Prostate gland (tissue), 2 donors: ENCODE measurements around the gene BMP7. TPM values are rescaled to one million over a fixed set of nuclear protein-coding genes. Genes with fewer than 3 reads are reported as not detected.

Experiments
- DNase-seq: peaks from one replicate; pipeline ENCODE4 v3.0.0-alpha.2; 2019; ENCODE audit warnings: low spot score
- H3K27ac ChIP-seq, 2 donors: fragments of 200-600 bp; sonication (generic); 2 replicates each; pipeline ENCODE4 v1.5.1; 2017 to 2019
- H3K27me3 ChIP-seq: fragments of 200-600 bp; sonication (generic); replicated peaks from 2 replicates; pipeline ENCODE4 v1.5.1; 2019; ENCODE audit not compliant: insufficient read depth
- H3K36me3 ChIP-seq, 2 donors: fragments of 200-600 bp; sonication (generic); 1 replicate in 1 of 2; 2 replicates in 1 of 2; pipeline versions ENCODE4 v1.5.1 to v1.8.1; 2017 to 2019
- H3K4me1 ChIP-seq: fragments of 200-600 bp; sonication (generic); replicated peaks from 2 replicates; pipeline ENCODE4 v1.5.1; 2019
- H3K4me3 ChIP-seq, 2 donors: fragments of 200-600 bp; sonication (generic); 2 replicates each; pipeline ENCODE4 v1.5.1; 2017 to 2019
- H3K9me3 ChIP-seq: fragments of 200-600 bp; sonication (generic); 2 replicates; pipeline ENCODE4 v1.5.1; 2017
- POLR2A ChIP-seq: fragments of 450-650 bp; IDR thresholded peaks from one replicate; pipeline ENCODE4 v1.6.1; 2016; ENCODE audit warnings: antibody characterized with exemption, mild to moderate bottlenecking
- POLR2AphosphoS5 ChIP-seq: sonication (generic); formaldehyde crosslinking; IDR thresholded peaks from one replicate; pipeline ENCODE4 v1.6.1; 2017; ENCODE audit warnings: antibody characterized with exemption
- WGBS: methylation state at CpG from one replicate; pipeline ENCODE4 v1.1.5; 2018; 5-methylcytosine and 5-hydroxymethylcytosine counted together
- intact Hi-C: fragments of 100-400 bp; cut with DNase I; formaldehyde crosslinking; loops from one replicate; pipeline ENCODE4 v1.14.2; 2022
- total RNA-seq, 2 donors: library from RNA; depleted of rRNA; stranded (reverse); fragments of >200 nt; gene quantifications; one replicate each; pipeline ENCODE4 v1.1.0, GENCODE V29; 2016
- TF ChIP-seq, protein P1 (sequence below), 4 experiments: fragments of 200-600 bp in 2 of 4; fragments of 450-650 bp in 2 of 4; sonication (generic) in 2 of 4; IDR thresholded peaks; 1 replicate in 3 of 4; 2 replicates in 1 of 4; pipeline ENCODE4 v1.5.1; 2016 to 2019; ENCODE audit warnings: antibody characterized with exemption in 4 of 4, mild to moderate bottlenecking in 2 of 4, moderate library complexity in 2 of 4

Gene BMP7
- total RNA-seq, 2 donors from 2014 or later, result 10.5 to 16.8 TPM

DNA sequence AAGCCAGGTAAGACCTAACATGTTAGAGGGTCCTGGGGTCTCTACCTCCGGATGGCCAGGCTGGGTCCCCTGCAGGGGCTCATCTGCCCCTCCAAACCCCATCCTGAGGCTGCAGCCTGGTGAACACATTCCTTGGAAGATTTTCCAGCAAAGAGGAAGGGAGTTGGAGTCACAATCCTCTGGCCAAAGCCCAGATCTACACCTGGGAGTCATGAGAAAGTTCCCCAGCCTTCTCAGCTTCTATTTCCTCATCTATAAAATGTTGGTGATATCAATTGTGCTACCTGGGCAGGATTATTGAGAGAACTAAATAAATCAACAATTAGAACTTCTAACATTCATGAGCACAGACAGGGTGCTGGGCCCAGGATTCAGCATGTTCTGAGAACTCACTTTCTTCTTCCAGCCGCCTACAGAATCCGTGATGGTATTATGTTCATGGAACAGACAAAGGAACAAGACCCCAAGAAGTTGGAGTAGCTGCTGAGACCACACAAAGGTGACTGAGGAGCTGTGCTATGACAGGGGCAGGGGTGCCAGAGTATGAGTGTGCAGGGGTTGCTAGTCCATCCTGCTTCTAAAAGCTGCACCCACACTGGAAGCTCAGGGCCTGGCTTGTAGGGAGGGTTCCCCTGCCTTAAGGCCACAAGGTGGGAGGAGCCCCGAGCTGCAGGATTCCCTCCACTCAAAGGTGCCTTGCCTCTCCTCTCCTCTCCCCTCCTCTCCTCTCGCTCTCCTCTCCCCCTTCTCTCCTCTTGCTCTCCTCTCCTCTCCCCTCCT is 68.9 kb downstream of the BMP7 start:
- intact Hi-C loops, result no loop called here
- H3K27me3 ChIP-seq, result no peaks in the 10 kb centered on the region
- WGBS, result 79% methylated on average over 5 of the region's 5 CpGs
- H3K27ac ChIP-seq, result no peak overlapping the region
- no peak overlapping the region for H3K4me3 ChIP-seq
- TF ChIP-seq POLR2AphosphoS5, result no peak
- no peaks in the 10 kb centered on the region for H3K9me3 ChIP-seq
- no peaks in the 10 kb centered on the region for H3K4me1 ChIP-seq
- H3K36me3 ChIP-seq, result no peaks in the 10 kb centered on the region
- DNase-seq, result no peak

DNA sequence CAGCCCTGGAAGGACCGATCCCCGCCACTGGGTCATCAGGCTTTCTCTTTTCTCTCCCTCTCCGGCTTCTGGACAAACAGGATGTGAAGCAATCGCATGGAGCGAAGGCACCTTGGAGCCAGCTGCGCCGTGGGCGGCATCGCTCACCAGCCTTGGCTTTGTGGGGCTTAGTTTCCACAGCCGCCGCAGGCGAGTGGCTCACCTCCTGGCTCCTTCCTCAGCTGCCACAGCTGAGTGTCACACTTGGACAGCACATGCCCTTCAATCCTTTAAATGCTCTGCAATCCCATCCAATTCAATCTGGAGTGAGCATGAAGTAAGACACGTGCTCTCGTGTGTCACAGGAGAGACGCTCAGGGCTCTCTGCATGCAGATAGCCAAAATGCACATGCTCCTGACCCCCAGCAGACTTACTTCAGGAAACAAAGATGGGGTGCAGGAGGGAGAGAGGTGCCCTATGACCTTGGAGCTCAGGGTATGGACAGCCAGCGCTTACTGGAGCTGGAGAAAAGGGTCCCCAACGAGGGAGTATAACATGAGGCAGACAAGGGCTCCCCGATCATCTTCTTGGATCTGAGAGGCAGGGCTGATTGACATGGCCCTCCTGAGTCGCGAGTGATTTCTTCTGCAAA is 70.9 kb downstream of the BMP7 start:
- no peaks in the 10 kb centered on the region for H3K36me3 ChIP-seq
- no peak overlapping the region for H3K4me3 ChIP-seq
- intact Hi-C loops, result no loop called here
- no peak for DNase-seq
- WGBS, result 82% methylated on average over 20 of the region's 20 CpGs
- no peaks in the 10 kb centered on the region for H3K27me3 ChIP-seq
- TF ChIP-seq, protein P1, sequence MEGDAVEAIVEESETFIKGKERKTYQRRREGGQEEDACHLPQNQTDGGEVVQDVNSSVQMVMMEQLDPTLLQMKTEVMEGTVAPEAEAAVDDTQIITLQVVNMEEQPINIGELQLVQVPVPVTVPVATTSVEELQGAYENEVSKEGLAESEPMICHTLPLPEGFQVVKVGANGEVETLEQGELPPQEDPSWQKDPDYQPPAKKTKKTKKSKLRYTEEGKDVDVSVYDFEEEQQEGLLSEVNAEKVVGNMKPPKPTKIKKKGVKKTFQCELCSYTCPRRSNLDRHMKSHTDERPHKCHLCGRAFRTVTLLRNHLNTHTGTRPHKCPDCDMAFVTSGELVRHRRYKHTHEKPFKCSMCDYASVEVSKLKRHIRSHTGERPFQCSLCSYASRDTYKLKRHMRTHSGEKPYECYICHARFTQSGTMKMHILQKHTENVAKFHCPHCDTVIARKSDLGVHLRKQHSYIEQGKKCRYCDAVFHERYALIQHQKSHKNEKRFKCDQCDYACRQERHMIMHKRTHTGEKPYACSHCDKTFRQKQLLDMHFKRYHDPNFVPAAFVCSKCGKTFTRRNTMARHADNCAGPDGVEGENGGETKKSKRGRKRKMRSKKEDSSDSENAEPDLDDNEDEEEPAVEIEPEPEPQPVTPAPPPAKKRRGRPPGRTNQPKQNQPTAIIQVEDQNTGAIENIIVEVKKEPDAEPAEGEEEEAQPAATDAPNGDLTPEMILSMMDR (IDR thresholded peaks at IDR 0.05), result no peak
- TF ChIP-seq POLR2AphosphoS5, result no peak
- TF ChIP-seq POLR2A, result no peak
- no peaks in the 10 kb centered on the region for H3K9me3 ChIP-seq
- no peaks in the 10 kb centered on the region for H3K4me1 ChIP-seq
- H3K27ac ChIP-seq, result no peak overlapping the region

DNA sequence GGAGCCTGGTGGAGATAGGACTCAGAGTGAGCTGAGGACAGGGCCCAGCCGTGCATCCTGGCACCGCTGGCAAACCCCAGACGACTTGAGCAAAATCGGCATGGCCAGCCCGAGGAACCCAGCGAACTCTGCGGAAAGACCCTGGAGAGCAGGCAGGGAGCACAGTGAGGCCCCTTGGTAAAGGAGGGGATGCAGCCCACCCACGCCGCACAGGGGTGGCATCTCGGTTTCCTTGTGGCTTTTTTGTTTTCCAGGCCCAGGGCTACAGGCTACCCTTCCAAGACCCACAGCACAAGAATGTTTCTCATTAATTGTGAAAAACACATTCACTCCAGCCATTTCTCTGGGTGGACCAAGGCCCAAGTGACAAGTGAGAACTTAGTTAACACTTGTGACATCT is 71.4 kb downstream of the BMP7 start:
- TF ChIP-seq, protein P1 (IDR thresholded peaks at IDR 0.05), result no peak
- no peak for TF ChIP-seq POLR2AphosphoS5
- TF ChIP-seq POLR2A, result no peak
- Histone ChIP-seq H3K36me3 (no peaks in the 10 kb centered on the region), H3K4me1 (no peaks in the 10 kb centered on the region), H3K4me3 (no peak overlapping the region), H3K27ac (no peak overlapping the region), H3K27me3 (no peaks in the 10 kb centered on the region), H3K9me3 (no peaks in the 10 kb centered on the region)
- DNase-seq, result no peak
- intact Hi-C loops, result no loop called here
- 97% methylated on average over 10 of the region's 10 CpGs for WGBS

DNA sequence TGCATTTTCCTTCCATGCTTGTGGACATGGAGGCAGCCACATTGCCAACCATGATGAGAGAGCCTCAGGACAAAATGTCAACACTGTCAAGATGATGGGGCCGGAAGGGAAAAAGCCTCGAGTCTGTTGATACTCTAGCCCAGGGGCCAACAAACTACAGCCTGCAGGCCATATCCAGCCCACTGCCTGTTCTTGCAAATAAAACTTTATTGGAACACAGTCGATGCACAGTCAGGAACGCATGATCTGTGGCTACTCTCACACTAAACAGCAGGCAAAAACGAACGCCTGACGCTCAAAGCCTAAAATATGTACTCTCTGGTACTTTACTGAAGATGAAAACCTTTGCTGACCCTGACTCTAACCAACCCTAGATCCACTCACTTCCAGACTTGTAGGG is 72.3 kb downstream of the BMP7 start:
- TF ChIP-seq POLR2AphosphoS5 (no peak), POLR2A (no peak)
- TF ChIP-seq, protein P1 (IDR thresholded peaks at IDR 0.05), result no peak
- Histone ChIP-seq H3K4me1 (no peaks in the 10 kb centered on the region), H3K9me3 (no peaks in the 10 kb centered on the region), H3K27me3 (no peaks in the 10 kb centered on the region), H3K36me3 (no peaks in the 10 kb centered on the region), H3K4me3 (no peak overlapping the region), H3K27ac (no peak overlapping the region)
- 93% methylated on average over 7 of the region's 7 CpGs for WGBS
- intact Hi-C loops, result no loop called here
- DNase-seq, result no peak

DNA sequence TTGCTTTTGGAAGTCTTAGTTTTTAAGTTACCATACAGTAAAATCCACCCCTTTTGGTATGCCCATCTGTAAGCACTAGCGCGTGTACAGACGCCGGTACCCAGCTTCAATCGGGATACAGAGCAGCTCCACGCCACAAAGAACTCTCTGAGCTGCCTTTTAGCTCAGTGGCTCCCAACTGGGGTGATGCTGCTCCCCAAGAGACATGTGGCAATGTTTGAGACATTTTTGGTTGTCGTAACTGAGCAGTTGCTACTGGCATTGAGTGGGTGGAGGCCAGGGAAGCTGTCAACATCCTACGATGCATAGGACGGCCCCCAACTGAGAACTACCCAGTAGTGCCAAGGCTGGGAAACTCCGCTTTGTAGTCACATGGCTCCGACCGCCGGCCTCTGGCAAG is 73.3 kb downstream of the BMP7 start:
- no peak for DNase-seq

More for the DNA sequence above, 73.3 kb downstream of the BMP7 start:
- Histone ChIP-seq H3K36me3 (no peaks in the 10 kb centered on the region), H3K27me3 (no peaks in the 10 kb centered on the region), H3K4me3 (no peak overlapping the region), H3K27ac (no peak overlapping the region), H3K9me3 (no peaks in the 10 kb centered on the region), H3K4me1 (no peaks in the 10 kb centered on the region)
- WGBS, result 88% methylated on average over 13 of the region's 13 CpGs
- intact Hi-C loops, result no loop called here
- TF ChIP-seq, protein P1 (IDR thresholded peaks at IDR 0.05), result no peak
- TF ChIP-seq POLR2A (no peak), POLR2AphosphoS5 (no peak)
